ENCODE results near the gene VASN. TPM values are rescaled to one million over a fixed set of nuclear protein-coding genes. Genes with fewer than 3 reads are reported as not detected.
"Not testable (repeated sequence)": the region's sequence is repeated elsewhere in the genome, so short reads cannot be mapped to it uniquely, and the experiment has no call there.

VASN gene
- polyA plus RNA-seq (2013, experiment 1 of 2; ENCODE audit: insufficient read length): 78.9 TPM
- 87.8 TPM for polyA plus RNA-seq (2013, experiment 2 of 2; ENCODE audit: insufficient read length)

DNA sequence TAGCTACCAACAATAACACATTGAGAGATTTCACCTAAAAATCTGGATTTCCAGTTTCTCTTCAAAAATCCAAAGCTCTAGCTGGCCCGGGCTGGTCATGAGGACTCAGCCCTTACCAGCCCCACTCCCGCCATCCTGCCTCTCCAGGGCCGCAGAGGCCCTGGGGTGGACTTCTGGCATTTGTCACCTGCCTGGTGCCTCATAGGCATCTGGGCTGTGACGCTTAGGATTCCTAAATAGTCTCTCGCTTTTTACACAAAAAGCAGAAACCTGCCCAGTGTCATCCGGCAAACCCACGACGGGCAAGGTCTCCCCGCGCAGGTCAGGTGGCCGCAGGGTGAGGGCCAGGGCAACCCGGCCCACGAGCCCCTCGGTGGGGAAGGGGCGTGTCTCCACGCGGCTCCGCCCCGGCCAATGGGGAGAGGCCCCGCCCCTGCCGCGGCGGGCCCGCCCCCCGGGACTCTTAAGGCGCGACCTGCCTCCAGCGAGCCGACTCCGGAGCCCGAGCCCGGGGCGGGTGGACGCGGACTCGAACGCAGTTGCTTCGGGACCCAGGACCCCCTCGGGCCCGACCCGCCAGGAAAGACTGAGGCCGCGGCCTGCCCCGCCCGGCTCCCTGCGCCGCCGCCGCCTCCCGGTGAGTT, at the start of gene VASN:
Gene VASN, plus strand, starts transcription at position 492 of the 644 bp plus-strand sequence. CDS start 9,030 bp downstream, outside the sequence.
- peak; percentile 80 for DNase-seq

DNA sequence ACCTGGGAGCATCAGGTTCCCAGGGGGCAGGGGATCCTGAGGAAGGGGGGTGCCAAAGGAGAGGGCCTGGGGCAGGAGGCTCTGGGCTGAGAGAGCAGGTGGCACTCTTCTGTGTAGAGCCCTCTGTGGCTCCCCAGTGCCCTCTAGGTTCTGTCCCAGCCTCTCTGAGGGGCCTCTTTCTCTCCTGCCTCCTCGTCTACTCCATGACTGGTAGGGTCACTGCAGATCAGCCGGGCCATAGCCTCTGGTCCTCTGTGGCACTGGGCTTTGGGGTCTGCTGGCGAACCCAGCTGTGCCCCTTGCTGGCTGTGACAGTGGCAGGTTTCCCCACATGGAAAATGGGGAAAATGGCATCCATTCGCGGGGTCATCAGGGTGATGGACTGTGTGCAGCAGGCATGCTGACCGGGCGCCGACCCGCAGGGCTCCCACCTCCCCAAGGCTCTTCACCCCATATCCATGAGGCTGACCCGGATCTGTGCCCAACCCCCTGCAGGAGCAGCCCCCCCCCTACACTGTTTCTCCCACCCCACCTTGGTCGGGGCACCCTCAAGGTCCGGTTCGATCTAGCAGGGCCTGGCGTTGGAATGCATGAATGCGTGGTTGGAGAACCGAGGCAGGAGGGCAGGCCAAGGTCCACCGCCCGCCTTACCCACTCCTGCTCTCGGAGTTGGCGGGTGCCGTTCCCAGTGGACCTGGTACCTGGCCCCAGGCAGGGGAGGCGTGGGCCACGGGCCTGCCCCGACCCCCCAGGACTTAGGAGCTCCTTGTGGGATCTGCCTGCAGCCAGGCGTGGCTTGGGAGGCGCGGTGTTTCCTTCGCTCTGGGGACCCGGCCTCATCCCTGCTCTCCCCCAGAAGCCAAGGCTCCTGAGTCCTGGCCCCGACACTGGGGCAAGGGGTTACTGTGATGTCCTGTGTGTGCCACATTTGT, 49.3 kb upstream of the VASN start:
- DNase-seq: no peak

GRCh38 chr16:4323071-4323844, 48.4 kb upstream of the VASN start:
- DNase-seq: no peak

DNA sequence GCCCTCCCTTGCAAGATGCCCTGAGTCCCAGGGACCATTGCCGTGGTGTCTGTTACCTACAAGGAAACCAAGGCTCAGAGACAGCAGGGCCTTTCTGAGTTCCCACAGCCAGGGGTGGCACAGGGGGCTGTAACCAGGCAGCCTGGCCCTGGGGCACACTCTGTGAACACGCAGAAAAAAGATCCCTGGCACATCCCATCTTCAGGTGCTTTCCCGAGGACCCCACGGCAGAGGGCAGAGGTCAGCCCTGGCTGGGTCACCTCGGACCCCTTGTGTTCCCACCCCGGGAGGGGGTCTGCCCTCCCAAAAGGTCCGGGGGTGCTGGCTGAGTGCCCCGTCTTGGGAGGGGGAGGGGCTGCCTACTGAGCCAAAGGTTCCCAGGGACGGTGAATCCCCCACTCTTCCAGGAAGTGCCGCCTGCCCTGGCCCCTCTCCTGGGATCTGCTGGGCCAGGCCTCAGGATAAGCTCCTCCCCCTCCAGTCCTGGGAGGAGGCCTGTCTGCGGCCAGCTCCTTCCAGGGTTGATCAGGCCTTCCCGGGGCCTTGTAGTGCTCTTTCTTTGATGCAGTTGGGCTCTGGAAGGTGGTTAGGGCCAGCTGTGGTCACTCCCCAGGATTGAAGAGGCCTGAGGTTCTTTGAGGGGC, 47.7 kb upstream of the VASN start:
- peak; percentile 60 for DNase-seq

DNA sequence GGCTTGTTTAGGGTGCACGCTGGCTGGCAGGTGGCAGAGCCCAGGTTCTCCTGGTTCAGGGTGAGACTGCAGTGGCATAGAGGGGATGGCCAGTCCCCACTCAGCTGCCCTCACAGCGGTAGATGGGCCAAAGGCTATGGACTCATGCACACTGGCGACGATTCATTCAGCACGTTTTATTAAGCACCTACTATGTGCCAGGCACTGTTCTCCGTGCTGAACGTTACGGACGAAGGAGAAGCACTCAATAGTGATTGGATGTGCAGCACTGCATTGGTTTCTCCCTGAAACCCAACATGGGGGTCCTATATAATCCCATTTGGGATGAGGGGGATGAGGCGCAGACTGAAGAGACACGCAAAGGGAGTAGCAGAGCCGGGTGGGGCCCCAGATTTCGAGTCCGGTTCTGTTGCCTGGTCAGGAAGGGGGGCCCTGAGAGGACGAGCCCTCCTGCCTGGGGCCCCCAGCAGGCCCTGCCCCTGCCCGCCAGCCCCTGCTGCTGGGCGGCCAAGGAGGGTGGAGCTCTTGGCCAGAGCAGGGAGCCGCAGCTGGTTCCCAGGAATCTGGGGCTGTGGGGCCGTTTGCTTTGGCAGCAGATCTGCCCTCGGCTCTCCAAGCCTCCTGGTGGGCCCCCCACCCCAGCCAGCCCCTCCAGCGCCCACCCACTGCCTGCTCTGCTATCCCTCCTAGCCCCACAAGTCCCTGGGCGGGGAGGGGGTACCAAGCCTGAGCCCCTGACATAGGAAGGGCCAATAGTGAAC, 47.0 kb upstream of the VASN start:
- no peak for DNase-seq

DNA sequence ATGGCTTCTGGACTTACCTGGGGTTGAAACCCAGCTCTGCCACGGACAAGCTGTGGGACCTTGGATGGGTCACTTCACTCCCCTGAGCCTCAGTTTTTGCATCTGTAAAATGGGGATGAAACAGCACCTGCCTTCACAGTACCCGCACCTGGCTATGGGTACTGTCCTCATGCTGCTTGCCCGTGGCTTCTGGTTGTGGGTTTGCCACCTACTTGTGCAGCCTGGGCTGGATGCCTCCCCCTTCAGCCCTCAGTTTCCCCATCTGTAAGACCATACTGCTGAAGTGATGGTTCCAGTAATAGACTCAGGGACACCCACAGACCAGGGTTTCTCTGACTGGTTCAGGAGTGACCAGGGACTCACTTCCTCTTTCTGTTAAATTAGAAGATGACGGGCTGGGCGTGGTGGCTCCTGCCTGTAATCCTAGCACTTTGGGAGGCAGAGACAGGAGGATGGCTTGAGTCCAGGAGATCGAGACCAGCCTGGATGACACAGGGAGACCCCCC, 46.3 kb upstream of the VASN start:
- DNase-seq: no peak

DNA sequence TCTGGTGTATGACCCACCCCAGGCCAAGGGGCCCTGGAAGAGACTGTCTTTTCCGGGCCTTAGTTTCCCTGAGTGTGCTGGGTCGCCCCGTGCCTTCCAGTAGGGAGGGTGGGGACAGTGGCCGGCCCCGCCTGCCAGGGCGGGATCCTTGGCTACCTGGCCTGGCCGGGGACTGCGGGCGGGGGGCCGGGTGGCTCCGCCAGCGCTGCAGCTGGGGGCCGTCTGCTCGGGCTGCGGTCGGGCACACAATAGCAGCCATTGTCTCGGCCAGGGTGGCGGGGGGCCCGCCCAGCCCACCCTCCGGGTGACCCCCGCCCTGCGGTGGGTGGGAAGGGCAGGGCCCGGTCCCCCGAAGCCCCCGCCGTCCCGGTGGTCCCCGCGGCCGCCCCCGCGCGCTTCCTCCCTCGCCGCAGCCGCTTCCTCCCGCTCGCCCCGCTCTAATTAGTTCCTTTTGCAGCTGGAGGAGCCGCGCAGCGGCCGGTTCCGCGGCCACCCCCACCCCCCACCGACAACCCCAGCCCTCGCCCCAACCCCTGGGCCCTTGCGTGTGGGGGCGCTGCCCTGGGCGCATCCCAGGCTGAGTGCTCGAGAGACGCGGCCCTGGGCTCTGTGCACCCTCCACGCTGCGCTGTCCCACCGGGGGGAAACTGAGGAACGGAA, 44.1 kb upstream of the VASN start:
- DNase-seq: no peak

- peak; percentile 79 for DNase-seq
Measured at GRCh38 chr16:4328046-4328781, 43.4 kb upstream of the VASN start.

GRCh38 chr16:4328782-4329775, 42.6 kb upstream of the VASN start:
- DNase-seq: no peak

- peak; percentile 48 for DNase-seq
Measured at GRCh38 chr16:4330277-4330874, 41.3 kb upstream of the VASN start.

DNA sequence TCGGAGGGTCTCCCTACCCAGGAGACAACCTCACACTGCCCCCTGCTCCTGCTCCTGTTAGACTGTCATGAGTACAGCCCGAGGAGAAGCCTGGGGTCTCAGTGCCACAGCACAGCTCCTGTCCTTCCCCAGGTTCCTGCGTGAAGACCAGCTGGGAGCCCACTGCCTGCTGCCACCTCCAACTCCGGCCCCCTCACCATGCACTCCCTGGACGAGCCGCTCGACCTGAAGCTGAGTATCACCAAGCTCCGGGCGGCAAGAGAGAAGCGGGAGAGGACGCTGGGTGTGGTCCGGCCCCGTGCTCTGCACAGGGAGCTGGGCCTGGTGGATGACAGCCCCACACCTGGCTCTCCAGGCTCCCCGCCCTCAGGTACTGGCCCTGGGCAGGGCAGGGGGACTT, 39.6 kb upstream of the VASN start:
- no peak for DNase-seq

- DNase-seq: no peak
Measured at GRCh38 chr16:4332623-4333307, 38.9 kb upstream of the VASN start.

GRCh38 chr16:4333308-4333638, 38.4 kb upstream of the VASN start:
- no peak for DNase-seq

GRCh38 chr16:4333714-4334113, 37.9 kb upstream of the VASN start:
- not testable (repeated sequence) for DNase-seq

- DNase-seq: no peak
Measured at GRCh38 chr16:4334724-4335495, 36.7 kb upstream of the VASN start.

DNA sequence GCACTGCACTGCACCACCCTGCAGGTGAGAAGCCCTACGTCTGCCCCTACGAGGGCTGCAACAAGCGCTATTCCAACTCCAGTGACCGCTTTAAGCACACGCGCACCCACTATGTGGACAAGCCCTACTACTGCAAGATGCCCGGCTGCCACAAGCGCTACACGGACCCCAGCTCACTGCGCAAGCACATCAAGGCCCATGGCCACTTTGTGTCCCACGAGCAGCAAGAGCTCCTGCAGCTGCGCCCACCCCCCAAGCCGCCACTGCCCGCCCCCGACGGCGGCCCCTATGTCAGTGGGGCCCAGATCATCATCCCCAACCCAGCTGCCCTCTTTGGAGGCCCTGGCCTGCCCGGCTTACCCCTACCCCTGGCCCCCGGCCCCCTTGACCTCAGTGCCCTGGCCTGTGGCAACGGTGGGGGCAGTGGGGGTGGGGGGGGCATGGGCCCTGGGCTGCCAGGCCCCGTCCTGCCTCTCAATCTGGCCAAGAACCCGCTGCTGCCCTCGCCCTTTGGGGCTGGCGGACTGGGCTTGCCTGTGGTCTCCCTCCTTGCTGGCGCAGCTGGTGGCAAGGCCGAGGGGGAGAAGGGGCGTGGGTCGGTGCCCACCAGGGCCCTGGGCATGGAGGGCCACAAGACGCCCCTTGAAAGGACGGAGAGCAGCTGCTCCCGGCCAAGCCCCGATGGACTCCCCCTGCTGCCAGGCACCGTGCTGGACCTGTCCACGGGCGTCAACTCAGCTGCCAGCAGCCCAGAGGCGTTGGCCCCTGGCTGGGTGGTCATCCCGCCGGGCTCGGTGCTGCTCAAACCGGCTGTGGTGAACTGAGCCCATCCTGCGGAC, 34.7 kb upstream of the VASN start:
- DNase-seq: no peak

All from fibroblast of skin of abdomen (primary cell).